ENCODE results near the gene LRRTM4.

The LRRTM4 gene

GRCh38 chr2:77479395-77479794, 42.8 kb downstream of the LRRTM4 start:
- no peaks in the 10 kb centered on the region for H3K9me3 ChIP-seq (ENCODE audit: insufficient read depth, low read length)
- no peak overlapping the region for H3K9ac ChIP-seq (ENCODE audit: low read length)
- no peak overlapping the region for H3K4me3 ChIP-seq (ENCODE audit: low read length)
- no peaks in the 10 kb centered on the region for H3K79me2 ChIP-seq (ENCODE audit: low read length)
- TF ChIP-seq EZH2phosphoT487 (IDR thresholded peaks at IDR 0.05; ENCODE audit: low read depth), result no peak
- TF ChIP-seq, protein P1, sequence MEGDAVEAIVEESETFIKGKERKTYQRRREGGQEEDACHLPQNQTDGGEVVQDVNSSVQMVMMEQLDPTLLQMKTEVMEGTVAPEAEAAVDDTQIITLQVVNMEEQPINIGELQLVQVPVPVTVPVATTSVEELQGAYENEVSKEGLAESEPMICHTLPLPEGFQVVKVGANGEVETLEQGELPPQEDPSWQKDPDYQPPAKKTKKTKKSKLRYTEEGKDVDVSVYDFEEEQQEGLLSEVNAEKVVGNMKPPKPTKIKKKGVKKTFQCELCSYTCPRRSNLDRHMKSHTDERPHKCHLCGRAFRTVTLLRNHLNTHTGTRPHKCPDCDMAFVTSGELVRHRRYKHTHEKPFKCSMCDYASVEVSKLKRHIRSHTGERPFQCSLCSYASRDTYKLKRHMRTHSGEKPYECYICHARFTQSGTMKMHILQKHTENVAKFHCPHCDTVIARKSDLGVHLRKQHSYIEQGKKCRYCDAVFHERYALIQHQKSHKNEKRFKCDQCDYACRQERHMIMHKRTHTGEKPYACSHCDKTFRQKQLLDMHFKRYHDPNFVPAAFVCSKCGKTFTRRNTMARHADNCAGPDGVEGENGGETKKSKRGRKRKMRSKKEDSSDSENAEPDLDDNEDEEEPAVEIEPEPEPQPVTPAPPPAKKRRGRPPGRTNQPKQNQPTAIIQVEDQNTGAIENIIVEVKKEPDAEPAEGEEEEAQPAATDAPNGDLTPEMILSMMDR (IDR thresholded peaks at IDR 0.05; ENCODE audit: low read depth, low read length), result no peak
- no peak overlapping the region for H3K4me2 ChIP-seq (ENCODE audit: low read length)
- H3K27me3 ChIP-seq (ENCODE audit: low read depth, low read length), result no peaks in the 10 kb centered on the region
- H2AFZ ChIP-seq (ENCODE audit: low read depth, low read length), result peak overlapping the region; percentile 30; the same call in 1 of the 2 replicates
- no peaks in the 10 kb centered on the region for H3K4me1 ChIP-seq (ENCODE audit: low read length)
- no peaks in the 10 kb centered on the region for H4K20me1 ChIP-seq (ENCODE audit: insufficient read depth, low read length)
- H3K27ac ChIP-seq (ENCODE audit: low read length), result no peak overlapping the region
- no peaks in the 10 kb centered on the region for H3K36me3 ChIP-seq (replicated peaks; ENCODE audit: low read depth, low read length)

DNA sequence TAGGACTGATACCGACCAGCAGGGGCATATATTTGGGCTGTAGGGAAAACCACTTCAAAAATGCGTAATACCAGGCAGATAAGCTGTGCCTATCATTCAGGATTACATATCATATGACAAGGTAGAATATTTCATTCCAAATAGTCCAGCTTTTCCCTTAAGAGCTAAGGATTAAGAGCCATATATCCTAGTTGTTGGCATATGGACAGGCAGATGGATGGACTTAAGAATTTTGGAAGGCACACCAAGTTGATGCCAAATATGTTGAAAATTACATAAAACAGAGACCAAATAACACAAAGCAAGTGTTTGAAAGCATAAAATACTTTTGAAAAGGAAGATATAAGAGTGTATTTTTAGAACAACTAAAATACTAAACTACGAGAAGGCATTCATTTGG, 52.1 kb downstream of the LRRTM4 start:
- Histone ChIP-seq H3K4me3 (ENCODE audit: low read length) (no peak overlapping the region), H2AFZ (ENCODE audit: low read depth, low read length) (no peak overlapping the region), H3K79me2 (ENCODE audit: low read length) (no peaks in the 10 kb centered on the region), H3K9ac (ENCODE audit: low read length) (no peak overlapping the region), H3K27me3 (ENCODE audit: low read depth, low read length) (no peaks in the 10 kb centered on the region), H3K36me3 (replicated peaks; ENCODE audit: low read depth, low read length) (no peaks in the 10 kb centered on the region), H3K27ac (ENCODE audit: low read length) (no peak overlapping the region), H3K9me3 (ENCODE audit: insufficient read depth, low read length) (no peaks in the 10 kb centered on the region), H4K20me1 (ENCODE audit: insufficient read depth, low read length) (no peaks in the 10 kb centered on the region), H3K4me1 (ENCODE audit: low read length) (no peaks in the 10 kb centered on the region), H3K4me2 (ENCODE audit: low read length) (no peak overlapping the region)
- TF ChIP-seq, protein P1 (IDR thresholded peaks at IDR 0.05; ENCODE audit: low read depth, low read length), result no peak

- Histone ChIP-seq H3K4me3 (ENCODE audit: low read length) (no peak overlapping the region), H3K4me2 (ENCODE audit: low read length) (no peak overlapping the region), H3K79me2 (ENCODE audit: low read length) (no peaks in the 10 kb centered on the region), H2AFZ (ENCODE audit: low read depth, low read length) (0 out of 2 replicates have a peak overlapping the region, but pooled peaks have one; percentile 21), H4K20me1 (ENCODE audit: insufficient read depth, low read length) (no peaks in the 10 kb centered on the region), H3K9ac (ENCODE audit: low read length) (no peak overlapping the region), H3K27ac (ENCODE audit: low read length) (no peak overlapping the region), H3K4me1 (ENCODE audit: low read length) (no peaks in the 10 kb centered on the region), H3K27me3 (ENCODE audit: low read depth, low read length) (no peaks in the 10 kb centered on the region), H3K9me3 (ENCODE audit: insufficient read depth, low read length) (no peaks in the 10 kb centered on the region), H3K36me3 (replicated peaks; ENCODE audit: low read depth, low read length) (no peaks in the 10 kb centered on the region)
- no peak for TF ChIP-seq EZH2phosphoT487 (IDR thresholded peaks at IDR 0.05; ENCODE audit: low read depth)
- TF ChIP-seq, protein P1 (IDR thresholded peaks at IDR 0.05; ENCODE audit: low read depth, low read length), result no peak
Observed at GRCh38 chr2:77469106-77469505, 53.1 kb downstream of the LRRTM4 start.

GRCh38 chr2:77459840-77460239, 62.3 kb downstream of the LRRTM4 start:
- no peak overlapping the region for H3K4me2 ChIP-seq (ENCODE audit: low read length)
- H3K79me2 ChIP-seq (ENCODE audit: low read length), result no peaks in the 10 kb centered on the region
- no peaks in the 10 kb centered on the region for H3K36me3 ChIP-seq (replicated peaks; ENCODE audit: low read depth, low read length)
- H3K4me1 ChIP-seq (ENCODE audit: low read length), result no peaks in the 10 kb centered on the region
- H4K20me1 ChIP-seq (ENCODE audit: insufficient read depth, low read length), result no peaks in the 10 kb centered on the region
- no peaks in the 10 kb centered on the region for H3K9me3 ChIP-seq (ENCODE audit: insufficient read depth, low read length)
- no peak overlapping the region for H3K27ac ChIP-seq (ENCODE audit: low read length)
- H3K9ac ChIP-seq (ENCODE audit: low read length), result no peak overlapping the region
- H2AFZ ChIP-seq (ENCODE audit: low read depth, low read length), result no peak overlapping the region
- H3K27me3 ChIP-seq (ENCODE audit: low read depth, low read length), result no peaks in the 10 kb centered on the region
- H3K4me3 ChIP-seq (ENCODE audit: low read length), result no peak overlapping the region
- no peak for TF ChIP-seq EZH2phosphoT487 (IDR thresholded peaks at IDR 0.05; ENCODE audit: low read depth)
- TF ChIP-seq, protein P1 (IDR thresholded peaks at IDR 0.05; ENCODE audit: low read depth, low read length), result no peak

Data from OCI-LY3 (cell line).